ENCODE results near the gene MMGT1.
"Not testable (repeated sequence)": the region's sequence is repeated elsewhere in the genome, so short reads cannot be mapped to it uniquely, and the experiment has no call there.

The MMGT1 gene

DNA sequence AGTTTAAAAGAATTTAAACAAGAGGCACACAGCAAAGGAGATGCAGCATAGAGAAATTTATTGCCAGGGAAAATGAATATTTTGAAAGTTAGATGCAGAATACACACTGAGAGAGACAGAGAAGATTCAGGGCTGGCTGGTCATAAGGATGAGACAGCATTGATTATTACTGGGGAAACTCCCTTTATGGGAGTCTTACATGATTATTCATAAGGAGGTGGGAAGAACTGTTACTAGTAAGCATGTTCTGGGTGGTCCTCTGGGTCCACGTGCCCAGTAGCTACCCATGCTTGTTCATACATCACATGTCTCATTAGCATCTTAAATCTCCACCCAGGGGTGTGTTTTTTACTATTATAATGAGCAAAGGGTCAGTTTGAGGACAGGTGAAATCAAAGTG, 53.3 kb downstream of the MMGT1 start:
- not testable (repeated sequence) for DNase-seq

- no peak for DNase-seq
Measured at GRCh38 chrX:135914404-135914803, 59.4 kb downstream of the MMGT1 start.

All from NCI-H1105 treated with DMSO at 0.1 percent for 48 hours (cell line).